ENCODE data around the gene MNAT1.
"Not testable (repeated sequence)": the region's sequence is repeated elsewhere in the genome, so short reads cannot be mapped to it uniquely, and the experiment has no call there.

MNAT1 gene

GRCh38 chr14:60859525-60859924 is 125.0 kb downstream of the MNAT1 start:
- Histone ChIP-seq H3K36me3 (ENCODE audit: insufficient read depth, low read length) (no peaks in the 10 kb centered on the region), H3K4me1 (ENCODE audit: insufficient read depth, low read length) (no peaks in the 10 kb centered on the region), H3K9me3 (ENCODE audit: control insufficient read depth, insufficient read depth, low read length) (no peaks in the 10 kb centered on the region), H3K9ac (ENCODE audit: low read depth, low read length) (no peak overlapping the region)

- H3K9me3 ChIP-seq (ENCODE audit: control insufficient read depth, insufficient read depth, low read length): no peaks in the 10 kb centered on the region
- no peaks in the 10 kb centered on the region for H3K4me1 ChIP-seq (ENCODE audit: insufficient read depth, low read length)
- no peak overlapping the region for H3K9ac ChIP-seq (ENCODE audit: low read depth, low read length)
- H3K36me3 ChIP-seq (ENCODE audit: insufficient read depth, low read length): no peaks in the 10 kb centered on the region
Observed at GRCh38 chr14:60861545-60862140, 127.1 kb downstream of the MNAT1 start.

GRCh38 chr14:60862283-60862682 is 127.7 kb downstream of the MNAT1 start:
- Histone ChIP-seq H3K36me3 (ENCODE audit: insufficient read depth, low read length) (no peaks in the 10 kb centered on the region), H3K9ac (ENCODE audit: low read depth, low read length) (no peak overlapping the region), H3K4me1 (ENCODE audit: insufficient read depth, low read length) (no peaks in the 10 kb centered on the region), H3K9me3 (ENCODE audit: control insufficient read depth, insufficient read depth, low read length) (no peaks in the 10 kb centered on the region)

- Histone ChIP-seq H3K9ac (ENCODE audit: low read depth, low read length) (no peak overlapping the region), H3K36me3 (ENCODE audit: insufficient read depth, low read length) (no peaks in the 10 kb centered on the region), H3K9me3 (ENCODE audit: control insufficient read depth, insufficient read depth, low read length) (no peaks in the 10 kb centered on the region), H3K4me1 (ENCODE audit: insufficient read depth, low read length) (no peaks in the 10 kb centered on the region)
Observed at GRCh38 chr14:60863249-60863648, 128.7 kb downstream of the MNAT1 start.

- no peak overlapping the region for H3K9ac ChIP-seq (ENCODE audit: low read depth, low read length)
- H3K4me1 ChIP-seq (ENCODE audit: insufficient read depth, low read length): no peaks in the 10 kb centered on the region
- H3K36me3 ChIP-seq (ENCODE audit: insufficient read depth, low read length): no peaks in the 10 kb centered on the region
- H3K9me3 ChIP-seq (ENCODE audit: control insufficient read depth, insufficient read depth, low read length): no peaks in the 10 kb centered on the region
Observed at GRCh38 chr14:60865378-60866127, 131.0 kb downstream of the MNAT1 start.

GRCh38 chr14:60867503-60868172 is 133.1 kb downstream of the MNAT1 start:
- Histone ChIP-seq H3K9ac (ENCODE audit: low read depth, low read length) (no peak overlapping the region), H3K4me1 (ENCODE audit: insufficient read depth, low read length) (no peaks in the 10 kb centered on the region), H3K9me3 (ENCODE audit: control insufficient read depth, insufficient read depth, low read length) (no peaks in the 10 kb centered on the region), H3K36me3 (ENCODE audit: insufficient read depth, low read length) (no peaks in the 10 kb centered on the region)

GRCh38 chr14:60878121-60878520 is 143.6 kb downstream of the MNAT1 start:
- Histone ChIP-seq H3K9me3 (ENCODE audit: control insufficient read depth, insufficient read depth, low read length) (peaks cover 3% of the 10 kb centered on the region; the same call in 1 of the 2 replicates), H3K36me3 (ENCODE audit: insufficient read depth, low read length) (no peaks in the 10 kb centered on the region), H3K4me1 (ENCODE audit: insufficient read depth, low read length) (peaks cover 3% of the 10 kb centered on the region; the same call in 1 of the 2 replicates), H3K9ac (ENCODE audit: low read depth, low read length) (no peak overlapping the region)

- H3K9ac ChIP-seq (ENCODE audit: low read depth, low read length): no peak overlapping the region
- peaks cover 3% of the 10 kb centered on the region; the same call in 1 of the 2 replicates for H3K4me1 ChIP-seq (ENCODE audit: insufficient read depth, low read length)
- peaks cover 3% of the 10 kb centered on the region; the same call in 1 of the 2 replicates for H3K9me3 ChIP-seq (ENCODE audit: control insufficient read depth, insufficient read depth, low read length)
- H3K36me3 ChIP-seq (ENCODE audit: insufficient read depth, low read length): no peaks in the 10 kb centered on the region
Observed at GRCh38 chr14:60878536-60878935, 144.0 kb downstream of the MNAT1 start.

GRCh38 chr14:60882219-60882618 is 147.7 kb downstream of the MNAT1 start:
- peaks cover 3% of the 10 kb centered on the region; the same call in 1 of the 2 replicates for H3K9me3 ChIP-seq (ENCODE audit: control insufficient read depth, insufficient read depth, low read length)
- peaks cover 3% of the 10 kb centered on the region; the same call in 1 of the 2 replicates for H3K4me1 ChIP-seq (ENCODE audit: insufficient read depth, low read length)
- H3K36me3 ChIP-seq (ENCODE audit: insufficient read depth, low read length): no peaks in the 10 kb centered on the region
- H3K9ac ChIP-seq (ENCODE audit: low read depth, low read length): no peak overlapping the region

GRCh38 chr14:60884134-60884533 is 149.6 kb downstream of the MNAT1 start:
- H3K4me1 ChIP-seq (ENCODE audit: insufficient read depth, low read length): no peaks in the 10 kb centered on the region
- H3K36me3 ChIP-seq (ENCODE audit: insufficient read depth, low read length): no peaks in the 10 kb centered on the region
- no peak overlapping the region for H3K9ac ChIP-seq (ENCODE audit: low read depth, low read length)
- peaks cover 3% of the 10 kb centered on the region; the same call in 1 of the 2 replicates for H3K9me3 ChIP-seq (ENCODE audit: control insufficient read depth, insufficient read depth, low read length)

GRCh38 chr14:60890636-60891035 is 156.1 kb downstream of the MNAT1 start:
- H3K9me3 ChIP-seq (ENCODE audit: control insufficient read depth, insufficient read depth, low read length); H3K36me3 ChIP-seq (ENCODE audit: insufficient read depth, low read length); H3K9ac ChIP-seq (ENCODE audit: low read depth, low read length); H3K4me1 ChIP-seq (ENCODE audit: insufficient read depth, low read length): not testable (repeated sequence)

- no peaks in the 10 kb centered on the region for H3K9me3 ChIP-seq (ENCODE audit: control insufficient read depth, insufficient read depth, low read length)
- H3K4me1 ChIP-seq (ENCODE audit: insufficient read depth, low read length): 0 out of 2 replicates have a peak, but pooled peaks cover 5% of the 10 kb centered on the region
- no peak overlapping the region for H3K9ac ChIP-seq (ENCODE audit: low read depth, low read length)
- no peaks in the 10 kb centered on the region for H3K36me3 ChIP-seq (ENCODE audit: insufficient read depth, low read length)
Observed at GRCh38 chr14:60893911-60894310, 159.3 kb downstream of the MNAT1 start.

GRCh38 chr14:60904381-60904780 is 169.8 kb downstream of the MNAT1 start:
- Histone ChIP-seq H3K36me3 (ENCODE audit: insufficient read depth, low read length) (no peaks in the 10 kb centered on the region), H3K9me3 (ENCODE audit: control insufficient read depth, insufficient read depth, low read length) (no peaks in the 10 kb centered on the region), H3K4me1 (ENCODE audit: insufficient read depth, low read length) (no peaks in the 10 kb centered on the region), H3K9ac (ENCODE audit: low read depth, low read length) (no peak overlapping the region)

GRCh38 chr14:60905923-60906322 is 171.4 kb downstream of the MNAT1 start:
- H3K9ac ChIP-seq (ENCODE audit: low read depth, low read length): no peak overlapping the region
- no peaks in the 10 kb centered on the region for H3K4me1 ChIP-seq (ENCODE audit: insufficient read depth, low read length)
- H3K9me3 ChIP-seq (ENCODE audit: control insufficient read depth, insufficient read depth, low read length): no peaks in the 10 kb centered on the region
- no peaks in the 10 kb centered on the region for H3K36me3 ChIP-seq (ENCODE audit: insufficient read depth, low read length)

- Histone ChIP-seq H3K4me1 (ENCODE audit: insufficient read depth, low read length) (no peaks in the 10 kb centered on the region), H3K36me3 (ENCODE audit: insufficient read depth, low read length) (no peaks in the 10 kb centered on the region), H3K9ac (ENCODE audit: low read depth, low read length) (no peak overlapping the region), H3K9me3 (ENCODE audit: control insufficient read depth, insufficient read depth, low read length) (no peaks in the 10 kb centered on the region; the same call in 1 of the 2 replicates)
Observed at GRCh38 chr14:60915781-60916180, 181.2 kb downstream of the MNAT1 start.
